Measurements from ENCODE around the gene MVB12B. TPM values are rescaled to one million over a fixed set of nuclear protein-coding genes. Genes with fewer than 3 reads are reported as not detected.

Gene MVB12B
- total RNA-seq, 1 donor, result 5.4 TPM

- Histone ChIP-seq H3K36me3 (ENCODE audit: insufficient read depth, low read length) (no peaks in the 10 kb centered on the region), H4K20me1 (ENCODE audit: insufficient read depth, low read length) (peaks cover 15% of the 10 kb centered on the region), H3K79me2 (ENCODE audit: insufficient read depth, low read length) (no peaks in the 10 kb centered on the region), H3K4me3 (ENCODE audit: insufficient read depth, low read length) (peak overlapping the region; percentile 76), H3K4me2 (ENCODE audit: insufficient read depth, low read length) (peak overlapping the region; percentile 98), H3K4me1 (ENCODE audit: insufficient read depth, low read length) (peaks cover 18% of the 10 kb centered on the region), H2AFZ (ENCODE audit: low read length) (peak overlapping the region; percentile 65), H3K9me3 (ENCODE audit: low read depth, low read length) (no peaks in the 10 kb centered on the region), H3K27me3 (ENCODE audit: insufficient read depth, low read length) (peaks cover 4% of the 10 kb centered on the region), H3K27ac (ENCODE audit: low read depth, low read length) (no peak overlapping the region)
- TF ChIP-seq CTCF (IDR thresholded peaks at IDR 0.05; ENCODE audit: extremely low read depth, low read depth, low read length), result peak; percentile 95
- DNase-seq (ENCODE audit: insufficient read length, low spot score, missing footprints), result peak; percentile 94
These were observed 172.6 kb downstream of the MVB12B start for GRCh38 chr9:126499005-126499910.

DNA sequence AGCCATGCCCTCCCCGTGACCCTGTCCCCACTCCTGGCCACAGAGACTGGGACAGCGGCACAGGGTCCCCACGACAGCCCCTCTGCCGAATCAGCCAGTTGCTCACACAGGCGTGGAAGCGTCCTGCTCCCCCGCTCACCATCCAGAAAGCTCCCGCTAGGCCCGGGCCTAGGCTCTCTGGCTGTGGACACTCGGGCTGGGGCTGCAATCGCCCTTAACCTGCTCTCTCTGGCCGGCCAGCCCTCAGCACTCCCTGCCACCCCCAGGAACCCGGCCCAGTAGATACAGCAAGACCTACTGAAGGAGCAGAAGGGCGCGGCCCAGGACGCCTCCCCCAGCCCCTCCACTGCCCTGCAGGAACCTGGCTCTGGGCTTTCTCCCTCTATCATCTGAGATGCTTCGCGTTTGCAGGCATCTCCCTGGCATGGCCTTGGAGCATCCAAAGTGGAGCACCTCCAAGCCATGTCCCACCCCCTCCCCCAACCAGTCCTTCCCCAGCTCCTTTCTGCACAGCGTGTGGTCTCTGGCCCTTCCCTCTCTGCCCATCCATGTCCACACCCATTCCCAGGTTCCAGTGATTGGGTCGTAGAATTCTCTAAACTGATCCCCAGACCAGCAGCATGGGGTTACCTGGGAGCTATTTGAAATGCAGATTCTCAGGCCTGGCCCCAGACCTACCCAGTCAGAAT, 173.4 kb downstream of the MVB12B start:
- Histone ChIP-seq H3K36me3 (ENCODE audit: insufficient read depth, low read length) (no peaks in the 10 kb centered on the region), H3K27ac (ENCODE audit: low read depth, low read length) (no peak overlapping the region), H3K4me1 (ENCODE audit: insufficient read depth, low read length) (peaks cover 18% of the 10 kb centered on the region), H3K79me2 (ENCODE audit: insufficient read depth, low read length) (no peaks in the 10 kb centered on the region), H4K20me1 (ENCODE audit: insufficient read depth, low read length) (peaks cover 15% of the 10 kb centered on the region), H2AFZ (ENCODE audit: low read length) (no peak overlapping the region), H3K27me3 (ENCODE audit: insufficient read depth, low read length) (peaks cover 4% of the 10 kb centered on the region), H3K4me3 (ENCODE audit: insufficient read depth, low read length) (peak overlapping the region; percentile 76), H3K9me3 (ENCODE audit: low read depth, low read length) (no peaks in the 10 kb centered on the region), H3K4me2 (ENCODE audit: insufficient read depth, low read length) (peak overlapping the region; percentile 98)
- TF ChIP-seq CTCF (IDR thresholded peaks at IDR 0.05; ENCODE audit: extremely low read depth, low read depth, low read length), result no peak
- DNase-seq (ENCODE audit: insufficient read length, low spot score, missing footprints), result peak; percentile 65

- Histone ChIP-seq H3K4me1 (ENCODE audit: insufficient read depth, low read length) (peaks cover 18% of the 10 kb centered on the region), H3K4me3 (ENCODE audit: insufficient read depth, low read length) (no peak overlapping the region), H3K27ac (ENCODE audit: low read depth, low read length) (no peak overlapping the region), H2AFZ (ENCODE audit: low read length) (no peak overlapping the region), H3K36me3 (ENCODE audit: insufficient read depth, low read length) (no peaks in the 10 kb centered on the region), H3K9me3 (ENCODE audit: low read depth, low read length) (no peaks in the 10 kb centered on the region), H3K79me2 (ENCODE audit: insufficient read depth, low read length) (no peaks in the 10 kb centered on the region), H3K27me3 (ENCODE audit: insufficient read depth, low read length) (peaks cover 4% of the 10 kb centered on the region), H4K20me1 (ENCODE audit: insufficient read depth, low read length) (peaks cover 15% of the 10 kb centered on the region), H3K4me2 (ENCODE audit: insufficient read depth, low read length) (no peak overlapping the region)
- peak; percentile 98 for DNase-seq (ENCODE audit: insufficient read length, low spot score, missing footprints)
- peak; percentile 86 for TF ChIP-seq CTCF (IDR thresholded peaks at IDR 0.05; ENCODE audit: extremely low read depth, low read depth, low read length)
These were observed 174.2 kb downstream of the MVB12B start for GRCh38 chr9:126500600-126501382.
